ENCODE results near the gene DNAH6.

GRCh38 chr2:84779781-84780180 lies 263.5 kb downstream of the DNAH6 start:
- TF ChIP-seq, protein P1, sequence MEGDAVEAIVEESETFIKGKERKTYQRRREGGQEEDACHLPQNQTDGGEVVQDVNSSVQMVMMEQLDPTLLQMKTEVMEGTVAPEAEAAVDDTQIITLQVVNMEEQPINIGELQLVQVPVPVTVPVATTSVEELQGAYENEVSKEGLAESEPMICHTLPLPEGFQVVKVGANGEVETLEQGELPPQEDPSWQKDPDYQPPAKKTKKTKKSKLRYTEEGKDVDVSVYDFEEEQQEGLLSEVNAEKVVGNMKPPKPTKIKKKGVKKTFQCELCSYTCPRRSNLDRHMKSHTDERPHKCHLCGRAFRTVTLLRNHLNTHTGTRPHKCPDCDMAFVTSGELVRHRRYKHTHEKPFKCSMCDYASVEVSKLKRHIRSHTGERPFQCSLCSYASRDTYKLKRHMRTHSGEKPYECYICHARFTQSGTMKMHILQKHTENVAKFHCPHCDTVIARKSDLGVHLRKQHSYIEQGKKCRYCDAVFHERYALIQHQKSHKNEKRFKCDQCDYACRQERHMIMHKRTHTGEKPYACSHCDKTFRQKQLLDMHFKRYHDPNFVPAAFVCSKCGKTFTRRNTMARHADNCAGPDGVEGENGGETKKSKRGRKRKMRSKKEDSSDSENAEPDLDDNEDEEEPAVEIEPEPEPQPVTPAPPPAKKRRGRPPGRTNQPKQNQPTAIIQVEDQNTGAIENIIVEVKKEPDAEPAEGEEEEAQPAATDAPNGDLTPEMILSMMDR (IDR thresholded peaks at IDR 0.05 in 2 of 3, conservative IDR thresholded peaks at IDR 0.05 in 1 of 3; ENCODE audit: control insufficient read depth in 2 of 3, extremely low read depth in 1 of 3, insufficient read depth in 1 of 3, low read depth in 3 of 3, low read length in 3 of 3), result no peak
- no peak for TF ChIP-seq SUPT20H (IDR thresholded peaks at IDR 0.05; ENCODE audit: borderline replicate concordance, control insufficient read depth, low read depth, low read length)
- TF ChIP-seq ZNF24 (IDR thresholded peaks at IDR 0.05), result no peak
- no peak for TF ChIP-seq POLR2AphosphoS5 (IDR thresholded peaks at IDR 0.05; ENCODE audit: low read length)
- TF ChIP-seq TAF1 (IDR thresholded peaks at IDR 0.05; ENCODE audit: borderline replicate concordance, low read depth, low read length), result no peak
- no peak for TF ChIP-seq SREBF1 (IDR thresholded peaks at IDR 0.05; ENCODE audit: low read length)
- TF ChIP-seq MLLT1 (IDR thresholded peaks at IDR 0.05), result no peak
- TF ChIP-seq NFYB (IDR thresholded peaks at IDR 0.05; ENCODE audit: insufficient read depth, low read depth, low read length), result no peak
- TF ChIP-seq SMC3 (IDR thresholded peaks at IDR 0.05; ENCODE audit: borderline replicate concordance, low read length), result no peak
- TF ChIP-seq, protein P2, sequence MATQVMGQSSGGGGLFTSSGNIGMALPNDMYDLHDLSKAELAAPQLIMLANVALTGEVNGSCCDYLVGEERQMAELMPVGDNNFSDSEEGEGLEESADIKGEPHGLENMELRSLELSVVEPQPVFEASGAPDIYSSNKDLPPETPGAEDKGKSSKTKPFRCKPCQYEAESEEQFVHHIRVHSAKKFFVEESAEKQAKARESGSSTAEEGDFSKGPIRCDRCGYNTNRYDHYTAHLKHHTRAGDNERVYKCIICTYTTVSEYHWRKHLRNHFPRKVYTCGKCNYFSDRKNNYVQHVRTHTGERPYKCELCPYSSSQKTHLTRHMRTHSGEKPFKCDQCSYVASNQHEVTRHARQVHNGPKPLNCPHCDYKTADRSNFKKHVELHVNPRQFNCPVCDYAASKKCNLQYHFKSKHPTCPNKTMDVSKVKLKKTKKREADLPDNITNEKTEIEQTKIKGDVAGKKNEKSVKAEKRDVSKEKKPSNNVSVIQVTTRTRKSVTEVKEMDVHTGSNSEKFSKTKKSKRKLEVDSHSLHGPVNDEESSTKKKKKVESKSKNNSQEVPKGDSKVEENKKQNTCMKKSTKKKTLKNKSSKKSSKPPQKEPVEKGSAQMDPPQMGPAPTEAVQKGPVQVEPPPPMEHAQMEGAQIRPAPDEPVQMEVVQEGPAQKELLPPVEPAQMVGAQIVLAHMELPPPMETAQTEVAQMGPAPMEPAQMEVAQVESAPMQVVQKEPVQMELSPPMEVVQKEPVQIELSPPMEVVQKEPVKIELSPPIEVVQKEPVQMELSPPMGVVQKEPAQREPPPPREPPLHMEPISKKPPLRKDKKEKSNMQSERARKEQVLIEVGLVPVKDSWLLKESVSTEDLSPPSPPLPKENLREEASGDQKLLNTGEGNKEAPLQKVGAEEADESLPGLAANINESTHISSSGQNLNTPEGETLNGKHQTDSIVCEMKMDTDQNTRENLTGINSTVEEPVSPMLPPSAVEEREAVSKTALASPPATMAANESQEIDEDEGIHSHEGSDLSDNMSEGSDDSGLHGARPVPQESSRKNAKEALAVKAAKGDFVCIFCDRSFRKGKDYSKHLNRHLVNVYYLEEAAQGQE (IDR thresholded peaks at IDR 0.05; ENCODE audit: low read depth, low read length), result no peak
- no peak for TF ChIP-seq CHD1 (IDR thresholded peaks at IDR 0.05; ENCODE audit: low read depth, low read length)
- no peak for TF ChIP-seq BHLHE40 (IDR thresholded peaks at IDR 0.05; ENCODE audit: borderline replicate concordance in 1 of 2, low read depth in 2 of 2, low read length in 1 of 2)
- TF ChIP-seq, protein P3, sequence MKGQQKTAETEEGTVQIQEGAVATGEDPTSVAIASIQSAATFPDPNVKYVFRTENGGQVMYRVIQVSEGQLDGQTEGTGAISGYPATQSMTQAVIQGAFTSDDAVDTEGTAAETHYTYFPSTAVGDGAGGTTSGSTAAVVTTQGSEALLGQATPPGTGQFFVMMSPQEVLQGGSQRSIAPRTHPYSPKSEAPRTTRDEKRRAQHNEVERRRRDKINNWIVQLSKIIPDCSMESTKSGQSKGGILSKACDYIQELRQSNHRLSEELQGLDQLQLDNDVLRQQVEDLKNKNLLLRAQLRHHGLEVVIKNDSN (IDR thresholded peaks at IDR 0.05; ENCODE audit: borderline replicate concordance, extremely low read length, insufficient read depth, low read depth, low read length), result no peak
- no peak for TF ChIP-seq POLR2A (IDR thresholded peaks at IDR 0.05; ENCODE audit: low read depth, low read length)

Measured in GM12878 (cell line).